ENCODE results near the gene ARHGAP4.

Gene ARHGAP4

DNA sequence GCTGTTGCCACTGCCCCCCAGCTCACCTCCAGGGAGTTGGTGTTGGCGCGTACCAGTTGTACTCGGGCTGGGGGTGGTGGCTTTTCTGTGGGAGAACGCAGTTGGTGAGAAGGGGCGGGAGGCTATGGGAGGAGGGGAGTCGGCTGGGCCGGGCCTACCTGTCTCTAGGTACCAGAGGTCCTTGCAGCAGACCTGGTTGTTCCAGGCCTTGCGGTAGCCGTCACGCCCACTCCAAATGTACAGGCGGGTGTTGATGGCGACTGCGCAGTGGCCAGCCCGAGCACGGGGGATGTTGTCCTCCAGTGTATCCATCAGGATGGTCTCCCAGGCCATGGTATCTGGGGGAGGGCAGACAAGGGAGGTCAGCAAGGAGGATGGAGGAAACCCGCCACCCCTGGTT lies 34.0 kb upstream of the ARHGAP4 start:
- H3K36me3 ChIP-seq = peaks cover 100% of the 10 kb centered on the region

DNA sequence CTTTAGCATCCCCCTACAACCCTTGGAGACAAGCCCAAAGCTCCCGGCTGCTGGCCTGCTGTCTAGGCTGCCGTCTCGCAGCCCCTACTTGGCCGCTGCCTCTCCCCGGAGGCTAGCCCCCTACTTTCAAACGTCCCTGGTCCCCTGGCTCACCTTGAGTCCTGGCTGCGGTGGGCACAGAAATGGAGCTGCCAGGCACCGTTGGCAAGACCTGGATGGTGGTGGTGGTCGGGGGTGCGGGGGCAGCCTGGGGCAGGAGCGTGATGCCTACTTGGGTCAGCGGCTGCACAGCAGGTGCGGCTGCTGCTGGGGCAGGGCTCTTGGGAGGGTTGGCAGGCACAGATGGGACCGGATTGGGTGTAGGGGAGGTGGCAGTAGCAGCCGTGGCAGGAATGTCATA lies 33.6 kb upstream of the ARHGAP4 start:
- Histone ChIP-seq H3K4me3 (ENCODE audit: low read depth, low read length) (no peak overlapping the region), H3K27ac (no peak overlapping the region), H3K36me3 (peaks cover 100% of the 10 kb centered on the region), H3K27me3 (ENCODE audit: insufficient read depth, low read depth, severe bottlenecking) (peaks cover 47% of the 10 kb centered on the region), H3K9me3 (ENCODE audit: severe bottlenecking) (no peaks in the 10 kb centered on the region)
- DNase-seq = no peak
- TF ChIP-seq CTCF (IDR thresholded peaks at IDR 0.05; ENCODE audit: low read depth, low read length) = no peak

More for the DNA sequence above, 34.0 kb upstream of the ARHGAP4 start:
- Histone ChIP-seq H3K27ac (no peak overlapping the region), H3K9me3 (ENCODE audit: severe bottlenecking) (no peaks in the 10 kb centered on the region), H3K27me3 (ENCODE audit: insufficient read depth, low read depth, severe bottlenecking) (peaks cover 45% of the 10 kb centered on the region), H3K4me3 (ENCODE audit: low read depth, low read length) (no peak overlapping the region)
- TF ChIP-seq CTCF (IDR thresholded peaks at IDR 0.05; ENCODE audit: low read depth, low read length) = no peak
- DNase-seq = no peak

DNA sequence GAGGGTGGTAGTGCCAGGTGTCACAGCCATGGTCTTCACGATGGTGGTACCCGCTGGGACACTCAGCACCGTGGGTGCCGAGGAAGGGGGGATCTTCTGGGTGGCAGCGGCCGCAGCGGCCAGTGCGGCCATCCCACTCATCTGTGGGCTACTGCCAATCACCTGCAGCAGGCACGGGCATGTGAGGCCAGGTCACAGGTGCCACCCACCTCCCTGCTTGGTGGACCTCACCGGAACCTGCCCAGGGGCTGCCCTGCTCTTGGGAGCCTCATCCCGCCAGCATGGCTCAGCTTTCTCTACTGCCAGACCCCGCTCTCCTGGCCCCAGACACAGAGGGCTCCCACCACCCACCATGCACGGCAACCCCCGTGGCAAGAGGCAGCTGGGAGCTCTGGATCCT lies 32.5 kb upstream of the ARHGAP4 start:
- no peaks in the 10 kb centered on the region for H3K9me3 ChIP-seq (ENCODE audit: severe bottlenecking)

DNA sequence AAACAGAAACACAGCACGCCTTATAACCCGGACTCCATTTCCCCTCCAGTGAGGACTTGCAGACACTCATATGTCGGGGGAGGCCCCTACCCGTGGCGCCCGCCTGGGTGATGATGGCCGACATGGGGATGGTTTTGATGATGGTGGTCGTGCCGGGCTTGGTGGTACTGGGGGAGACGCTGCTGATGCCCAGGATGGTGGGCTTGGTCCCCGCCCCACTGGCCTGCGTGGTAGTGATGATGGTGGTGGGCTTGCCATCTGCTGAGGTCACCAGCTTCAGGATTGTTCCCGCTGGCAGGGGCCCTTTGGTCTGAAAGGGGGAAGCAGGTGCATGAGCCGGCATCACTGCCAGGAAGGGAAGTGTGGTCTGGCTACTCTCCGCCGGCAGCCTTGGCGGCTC lies 31.2 kb upstream of the ARHGAP4 start:
- peaks cover 54% of the 10 kb centered on the region for H3K27me3 ChIP-seq (ENCODE audit: insufficient read depth, low read depth, severe bottlenecking)
- DNase-seq = no peak
- H3K4me3 ChIP-seq (ENCODE audit: low read depth, low read length) = no peak overlapping the region
- no peak for TF ChIP-seq CTCF (IDR thresholded peaks at IDR 0.05; ENCODE audit: low read depth, low read length)
- peaks cover 100% of the 10 kb centered on the region for H3K36me3 ChIP-seq
- no peaks in the 10 kb centered on the region for H3K9me3 ChIP-seq (ENCODE audit: severe bottlenecking)
- no peak overlapping the region for H3K27ac ChIP-seq

More for the DNA sequence above, 32.5 kb upstream of the ARHGAP4 start:
- no peak overlapping the region; the same call in 1 of the 2 replicates for H3K27ac ChIP-seq
- TF ChIP-seq CTCF (IDR thresholded peaks at IDR 0.05; ENCODE audit: low read depth, low read length) = no peak
- no peak for DNase-seq
- no peak overlapping the region for H3K4me3 ChIP-seq (ENCODE audit: low read depth, low read length)
- peaks cover 54% of the 10 kb centered on the region for H3K27me3 ChIP-seq (ENCODE audit: insufficient read depth, low read depth, severe bottlenecking)
- H3K36me3 ChIP-seq = peaks cover 100% of the 10 kb centered on the region

GRCh38 chrX:153956044-153956907 lies 30.2 kb upstream of the ARHGAP4 start:
- peaks cover 100% of the 10 kb centered on the region for H3K36me3 ChIP-seq
- no peak for TF ChIP-seq CTCF (IDR thresholded peaks at IDR 0.05; ENCODE audit: low read depth, low read length)

More at GRCh38 chrX:153956044-153956907, 30.2 kb upstream of the ARHGAP4 start:
- Histone ChIP-seq H3K27ac (no peak overlapping the region), H3K9me3 (ENCODE audit: severe bottlenecking) (no peaks in the 10 kb centered on the region), H3K27me3 (ENCODE audit: insufficient read depth, low read depth, severe bottlenecking) (peaks cover 54% of the 10 kb centered on the region), H3K4me3 (ENCODE audit: low read depth, low read length) (no peak overlapping the region)
- DNase-seq = no peak
